Activated CD4-positive, alpha-beta T cell treated with anti-CD3 and anti-CD28 coated beads for 24 hours (primary cell): ENCODE measurements around the gene SCP2D1.
"Not testable (repeated sequence)": the region's sequence is repeated elsewhere in the genome, so short reads cannot be mapped to it uniquely, and the experiment has no call there.

Source experiments
- DNase-seq, 2 donors: peaks; one replicate each; pipeline ENCODE4 v3.0.0-alpha.2; 2020; ENCODE audit warnings: low read depth in 2 of 2

The SCP2D1 gene

DNA sequence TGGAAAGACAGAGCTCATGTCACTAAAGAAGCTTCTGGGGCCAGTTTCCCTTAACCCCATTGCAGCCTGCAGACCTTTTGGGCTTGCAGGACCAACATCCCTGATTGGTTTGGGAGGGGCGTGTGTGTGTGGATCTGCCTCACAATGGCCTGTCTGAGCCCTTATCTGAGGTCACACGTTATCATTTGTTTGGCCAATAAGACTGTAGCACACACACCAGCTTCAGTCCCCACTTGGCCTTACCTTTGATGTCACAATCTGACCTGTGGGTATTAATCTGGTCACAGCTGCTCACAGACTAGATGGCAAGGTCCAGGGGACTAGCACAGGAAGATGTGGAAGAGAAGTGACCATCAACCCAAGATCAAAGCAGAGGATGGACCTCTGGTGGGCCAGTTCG is at the start of gene SCP2D1:
TSS of gene SCP2D1 (plus strand) at position 301 of the 400 bp plus-strand sequence. CDS start at position 334, 33 bp downstream.
- DNase-seq = no peak

DNA sequence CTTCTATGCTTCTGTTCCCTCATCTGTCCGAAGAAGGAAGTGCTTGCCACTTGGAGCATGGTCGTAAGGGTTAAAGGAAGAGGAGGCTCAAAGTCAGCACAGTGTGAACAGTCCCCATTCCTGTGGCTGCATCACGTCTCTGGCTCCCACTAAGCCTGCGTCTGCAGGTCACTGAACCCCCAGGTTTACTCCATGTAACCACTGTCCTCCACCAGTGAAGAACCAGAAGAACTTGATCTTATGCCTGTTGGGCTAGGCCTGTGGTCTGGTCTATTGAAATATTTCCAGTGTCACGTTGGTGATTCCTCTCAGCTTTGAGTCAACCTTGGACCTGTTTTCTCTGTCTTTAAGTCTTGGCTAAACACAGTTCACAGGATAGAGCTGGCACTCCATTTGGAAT is 45.9 kb upstream of the SCP2D1 start:
- no peak for DNase-seq

DNA sequence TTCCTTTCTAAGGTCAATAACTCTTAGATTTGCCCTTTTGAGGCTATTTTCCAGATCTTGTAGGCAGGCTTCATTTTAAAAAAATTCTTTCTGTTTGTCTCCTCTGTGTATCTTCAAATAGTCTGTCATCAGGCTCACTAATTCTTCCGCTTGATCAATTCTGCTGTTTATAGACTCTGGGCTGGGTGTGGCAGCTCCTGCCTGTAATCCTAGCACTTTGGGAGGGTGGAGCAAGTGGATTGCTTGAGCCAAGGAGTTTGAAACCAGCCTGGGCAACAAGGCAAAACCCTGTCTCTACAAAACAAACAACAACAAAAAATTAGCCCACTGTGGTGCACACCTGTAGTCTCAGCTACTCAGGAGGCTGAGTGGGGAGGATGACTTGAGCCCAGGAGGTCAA is 40.0 kb upstream of the SCP2D1 start:
- no peak for DNase-seq

DNA sequence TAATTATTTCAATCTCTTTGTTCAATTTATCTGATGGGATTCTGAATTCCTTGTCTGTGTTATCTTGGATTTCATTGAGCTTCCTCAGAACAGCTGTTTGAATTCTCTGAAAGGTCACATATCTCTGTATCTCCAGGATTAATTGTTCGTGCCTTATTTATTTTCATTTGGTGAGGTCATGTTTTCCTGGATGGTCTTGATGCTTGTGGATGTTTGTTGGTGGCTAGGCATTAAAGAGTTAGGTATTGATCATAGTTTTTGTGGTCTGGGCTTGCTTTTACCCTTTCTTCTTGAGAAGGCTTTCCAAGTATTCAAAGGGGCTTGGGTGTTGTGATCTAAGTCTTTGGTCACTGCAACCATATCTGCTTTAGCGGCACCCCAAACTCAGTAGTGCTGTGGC is 39.4 kb upstream of the SCP2D1 start:
- DNase-seq = no peak

DNA sequence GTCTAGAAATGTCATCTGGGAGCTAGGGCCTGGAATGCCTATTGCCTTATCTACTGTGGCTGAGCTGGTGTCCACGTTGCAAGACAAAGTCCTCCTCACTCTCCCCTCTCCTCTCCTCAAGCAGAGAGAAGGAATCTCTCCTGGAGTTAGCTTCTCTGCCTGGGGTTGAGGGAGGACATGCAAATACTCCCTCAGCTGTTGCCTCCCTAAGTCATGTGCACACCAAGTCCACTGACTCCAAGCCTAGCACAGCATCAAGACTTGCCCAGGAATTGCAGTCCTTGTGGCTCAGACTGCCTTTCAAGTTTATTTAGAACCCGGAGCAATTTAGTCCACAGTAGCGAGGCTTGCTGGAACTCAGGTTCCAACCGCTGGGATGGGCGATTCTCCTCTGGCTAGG is 38.0 kb upstream of the SCP2D1 start:
- no peak for DNase-seq

DNA sequence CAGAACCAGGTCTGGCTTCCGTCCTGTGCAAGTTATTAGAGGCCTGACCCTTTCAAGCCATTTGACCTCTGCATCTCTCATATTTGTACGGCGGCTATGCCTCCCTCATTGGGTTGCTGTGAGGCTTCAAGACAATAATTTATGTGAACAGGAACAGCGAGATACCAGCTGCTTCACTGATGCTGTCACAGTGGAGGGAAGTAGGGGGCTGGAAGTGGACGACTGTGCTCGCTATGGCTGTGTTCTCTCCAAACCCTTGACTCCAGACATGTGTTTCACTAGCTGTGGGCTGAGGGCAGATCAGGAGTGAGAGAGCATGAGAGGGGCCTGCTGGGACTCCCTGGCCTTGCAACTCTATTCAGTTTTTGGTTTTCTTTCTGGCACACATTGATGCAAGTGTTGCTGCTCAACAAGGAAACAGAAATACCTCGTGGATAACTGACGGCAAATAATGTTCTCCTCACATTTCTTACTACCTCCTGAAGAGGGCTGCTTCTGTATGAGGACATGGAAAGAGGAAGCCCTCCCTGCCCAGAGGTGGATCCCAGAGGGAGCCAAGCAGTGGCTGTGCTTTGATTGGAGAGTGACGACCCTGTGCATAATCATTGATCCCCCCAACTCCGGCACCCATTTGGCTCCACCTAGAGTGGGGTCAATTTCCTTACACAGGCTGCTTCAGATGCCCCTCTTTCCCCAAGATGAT is 34.7 kb upstream of the SCP2D1 start:
- DNase-seq = no peak

DNA sequence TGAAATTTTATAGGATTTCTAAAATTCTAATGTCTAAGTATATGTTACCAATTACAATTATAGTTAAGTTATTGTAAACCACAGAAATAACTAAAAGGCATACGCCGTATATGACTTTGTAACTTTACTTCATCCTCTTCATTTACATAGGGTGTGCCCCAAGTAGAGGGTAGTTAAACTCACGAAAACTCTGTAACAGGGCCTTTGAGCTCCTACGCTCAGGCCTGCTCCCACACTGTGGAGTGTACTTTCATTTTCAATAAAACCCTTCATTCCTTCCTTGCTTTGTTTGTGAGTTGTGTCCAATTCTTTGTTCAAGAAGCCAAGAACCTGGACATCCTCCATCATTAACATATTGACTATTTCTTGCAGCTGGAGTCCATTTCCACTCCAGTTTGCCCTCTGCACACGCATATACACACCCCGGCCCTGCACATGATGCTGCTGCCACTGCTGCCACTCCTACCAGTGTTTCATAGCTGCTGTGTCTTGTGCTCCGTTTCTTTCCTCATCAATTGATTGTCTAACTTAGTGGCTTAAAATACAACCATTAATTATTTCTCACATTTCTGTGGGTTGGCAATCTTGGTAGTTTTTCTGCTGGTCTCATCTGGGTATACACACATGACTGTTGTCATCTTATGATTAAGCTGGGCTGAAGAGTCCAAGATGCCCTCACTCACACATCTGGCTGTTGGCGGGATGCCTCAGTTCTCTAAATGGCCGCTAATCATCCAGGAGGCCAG is 33.0 kb upstream of the SCP2D1 start:
- DNase-seq = no peak

DNA sequence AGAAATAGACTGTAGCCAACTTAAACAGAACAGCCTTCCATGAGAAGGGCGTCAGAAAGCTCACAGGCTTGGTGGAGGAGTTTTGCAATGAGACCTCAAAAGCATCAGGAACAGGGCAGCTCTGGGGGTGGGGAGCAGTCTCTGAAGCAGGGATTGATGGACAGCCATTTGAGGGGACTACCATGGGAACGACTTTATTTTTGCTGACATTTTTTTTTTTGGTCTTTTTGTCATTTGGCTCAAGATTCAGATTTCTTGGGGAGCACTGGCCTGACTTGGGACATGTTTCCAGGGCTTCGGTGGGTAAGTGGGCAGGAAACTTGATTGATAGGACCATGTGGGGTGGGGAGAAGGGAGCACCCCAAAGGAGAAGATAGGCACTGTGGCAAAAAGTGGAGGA is 32.1 kb upstream of the SCP2D1 start:
- no peak for DNase-seq

DNA sequence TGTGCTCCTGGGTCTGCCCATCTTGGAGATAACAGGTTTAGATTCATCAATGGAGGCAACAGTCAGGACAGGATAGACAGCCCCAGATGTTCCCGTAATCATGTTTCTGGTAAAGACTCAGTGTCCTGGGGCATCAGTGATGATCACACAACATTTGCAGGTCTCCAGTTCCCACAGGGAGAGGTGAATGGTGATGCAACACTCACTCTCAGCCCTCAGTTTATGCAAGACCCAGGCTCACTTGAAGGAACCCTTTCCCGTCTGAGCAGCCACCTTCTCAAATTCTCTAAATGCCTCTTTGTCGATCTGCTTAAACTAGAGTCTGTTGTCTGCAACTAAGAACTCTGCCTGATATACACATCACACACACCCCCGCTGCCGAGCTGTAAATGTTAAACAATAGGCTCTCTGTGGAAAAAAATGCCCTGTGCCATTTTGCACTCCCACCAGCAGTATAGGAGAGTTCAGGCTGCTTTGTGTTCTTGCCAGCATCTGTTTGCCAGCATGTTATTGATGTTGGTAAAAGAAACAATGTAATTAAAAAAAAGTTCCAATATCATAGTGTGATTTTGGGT is 30.1 kb upstream of the SCP2D1 start:
- no peak for DNase-seq

DNA sequence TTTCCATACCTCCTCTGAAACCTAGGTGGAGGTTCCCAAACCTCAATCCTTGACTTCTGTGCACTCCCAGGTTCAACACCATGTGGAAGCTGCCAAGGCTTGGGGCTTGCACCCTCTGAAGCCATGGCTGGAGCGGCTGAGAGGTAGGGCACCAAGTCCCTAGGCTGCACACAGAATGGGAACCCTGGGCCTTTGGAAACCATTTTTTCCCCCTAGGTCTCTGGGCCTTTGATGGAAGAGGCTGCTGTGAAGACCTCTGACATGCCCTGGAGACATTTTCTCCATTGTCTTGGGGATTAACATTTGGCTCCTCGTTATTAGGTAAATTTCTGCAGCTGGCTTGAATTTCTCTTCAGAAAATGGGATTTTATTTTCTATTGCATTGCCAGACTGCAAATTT is 26.5 kb upstream of the SCP2D1 start:
- not testable (repeated sequence) for DNase-seq

DNA sequence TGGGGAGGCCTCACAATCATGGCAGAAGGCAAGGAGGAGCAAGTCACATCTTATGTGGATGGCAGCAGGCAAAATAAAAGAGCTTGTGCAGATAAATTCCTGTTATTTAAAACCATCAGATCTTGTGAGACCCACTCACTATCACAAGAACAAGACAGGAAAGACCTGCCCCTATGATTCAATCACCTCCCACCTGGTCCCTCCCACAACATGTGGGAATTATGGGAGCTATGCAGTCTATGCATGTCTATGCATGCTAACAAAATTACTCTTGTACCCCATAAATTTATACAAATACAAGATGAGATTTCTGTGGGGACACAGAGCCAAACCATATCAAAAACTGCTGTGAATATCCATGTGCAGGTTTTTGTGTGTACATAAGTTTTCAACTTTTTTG is 25.6 kb upstream of the SCP2D1 start:
- DNase-seq = no peak

DNA sequence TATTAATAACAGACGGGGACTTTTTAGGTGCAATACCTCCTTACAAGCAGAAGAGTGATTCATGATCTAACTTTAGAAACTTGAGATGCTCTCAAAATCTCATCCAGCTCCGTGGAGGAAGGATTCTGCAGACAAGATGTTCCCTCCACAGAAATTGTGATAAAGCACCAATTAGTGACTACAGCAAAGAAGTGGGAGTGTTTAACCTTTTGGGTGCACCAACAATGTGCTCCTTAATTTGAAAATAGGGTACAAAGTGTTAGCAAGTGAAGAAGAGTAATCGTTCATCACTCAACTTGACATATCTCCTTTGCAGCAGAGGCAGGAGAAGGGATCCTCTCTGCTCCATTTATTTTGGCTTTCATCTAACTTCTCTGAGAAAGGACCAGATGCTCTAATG is 22.8 kb upstream of the SCP2D1 start:
- no peak for DNase-seq

DNA sequence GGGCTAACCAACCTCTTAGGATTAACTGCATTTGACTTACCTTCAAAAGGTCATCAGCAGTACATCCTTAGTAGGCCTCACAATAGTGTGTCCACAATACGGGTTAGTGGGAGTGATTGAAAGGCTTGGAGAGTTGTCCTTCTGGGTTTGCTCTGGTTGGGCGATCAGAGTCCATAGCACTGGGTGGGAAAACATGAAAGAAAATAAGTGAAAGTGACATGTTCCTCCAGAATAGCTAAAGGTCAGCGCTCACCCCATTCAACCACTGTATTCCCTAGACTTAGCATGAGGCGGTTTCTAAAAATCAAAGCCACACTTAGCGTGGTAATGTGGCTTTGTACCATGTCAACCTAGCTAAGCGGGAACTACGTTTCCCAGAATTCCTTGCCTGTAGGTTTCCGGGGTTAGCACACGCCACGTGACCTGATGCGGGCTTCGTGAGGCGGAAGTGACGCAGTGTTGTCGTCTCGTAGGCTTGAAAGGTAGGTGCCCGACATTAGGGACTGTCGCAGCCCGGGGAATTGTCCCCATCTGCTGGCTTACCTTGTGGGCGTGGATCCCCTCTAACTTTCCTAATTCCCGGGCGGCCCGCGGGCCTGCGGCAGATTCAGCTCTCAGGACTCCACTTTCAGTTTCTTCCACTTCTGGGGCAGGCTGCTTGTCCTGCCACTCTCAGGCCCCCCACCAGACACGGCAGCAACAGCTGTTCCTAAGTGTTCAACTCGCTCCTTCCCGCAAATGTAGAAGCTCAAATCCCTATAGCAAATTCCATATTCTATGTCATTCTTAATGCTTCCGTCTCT is 19.8 kb upstream of the SCP2D1 start:
- DNase-seq = peak; percentile 66 to 69

DNA sequence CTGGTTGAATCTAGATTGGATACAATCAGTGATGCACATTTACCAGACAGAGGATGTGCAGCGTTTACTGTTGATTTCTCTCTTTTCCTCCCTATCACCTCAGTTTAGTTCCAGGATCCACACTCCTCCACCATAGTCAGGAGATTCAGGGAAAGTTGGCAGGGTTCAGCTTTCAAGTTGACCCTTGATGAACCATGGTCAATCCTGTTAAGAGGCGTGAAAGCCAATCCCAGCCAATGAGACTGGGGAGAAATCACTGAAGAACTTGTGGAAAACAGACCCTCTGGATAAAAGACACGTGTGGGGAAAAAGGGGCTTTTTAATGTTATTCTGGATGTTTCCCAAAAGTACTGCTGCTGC is 19.2 kb upstream of the SCP2D1 start:
- no peak for DNase-seq

DNA sequence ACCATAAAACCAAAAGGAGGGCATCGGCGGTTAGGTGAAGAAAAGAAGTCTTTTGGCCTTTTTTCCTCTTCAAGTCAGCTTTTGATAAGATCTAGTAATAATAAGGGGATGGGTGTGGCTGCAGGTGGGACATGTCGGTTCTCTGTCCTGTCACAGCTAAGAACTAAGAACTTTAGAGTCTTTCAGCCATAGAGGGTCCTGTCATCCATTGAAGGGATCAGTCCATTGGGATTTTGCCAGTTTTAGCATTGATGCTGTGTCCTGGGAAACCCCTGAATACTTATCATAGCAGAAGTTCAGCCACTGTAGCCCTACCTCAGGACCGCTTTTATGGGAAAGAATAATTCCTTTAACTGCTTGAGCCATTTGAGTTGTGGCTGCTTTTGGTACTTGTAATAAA is 18.2 kb upstream of the SCP2D1 start:
- DNase-seq = no peak

DNA sequence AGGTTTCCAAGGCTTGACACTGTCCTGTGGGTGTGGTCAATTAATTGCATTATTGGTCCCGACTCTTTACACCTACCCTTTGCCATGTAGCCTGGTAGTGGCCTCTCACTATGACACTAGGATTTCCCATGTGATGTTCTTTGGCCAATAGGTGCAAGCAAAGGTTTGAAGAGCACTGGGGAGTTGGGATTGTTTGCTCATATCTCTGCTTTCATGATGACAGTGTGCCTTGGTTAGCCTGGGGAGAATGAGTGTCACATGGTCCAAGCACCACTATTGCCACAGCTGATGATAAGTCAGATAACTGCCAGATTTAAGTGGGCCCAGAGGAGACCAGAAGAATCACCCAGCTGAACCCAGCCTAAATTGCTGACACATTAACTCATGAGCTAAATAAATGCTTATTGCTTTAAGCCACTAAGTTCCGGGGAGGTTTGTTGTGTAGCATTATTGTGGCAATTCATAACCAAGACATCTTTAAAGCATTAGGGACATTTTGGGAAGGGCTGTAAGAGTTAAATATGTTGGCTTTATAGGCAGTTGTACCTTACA is 17.2 kb upstream of the SCP2D1 start:
- no peak for DNase-seq

DNA sequence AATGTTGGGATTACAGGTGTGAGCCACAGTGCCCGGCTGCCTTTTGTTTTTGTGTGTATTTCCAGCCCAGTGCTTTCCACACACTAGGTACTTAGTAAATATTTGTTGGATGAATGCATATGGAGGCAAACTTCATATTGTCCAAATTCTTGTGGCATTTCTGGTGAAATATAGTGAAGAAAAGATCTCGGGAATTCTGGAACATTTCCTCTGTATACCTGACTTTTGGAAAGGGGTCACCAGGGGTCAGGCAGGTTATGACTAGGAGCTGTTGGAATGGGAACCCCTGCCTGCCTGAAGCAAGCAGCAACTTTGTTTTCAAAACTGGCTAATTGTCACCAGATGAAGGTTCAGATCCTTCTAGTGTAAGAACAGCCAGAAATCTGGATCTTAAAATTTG is 12.1 kb upstream of the SCP2D1 start:
- no peak for DNase-seq

DNA sequence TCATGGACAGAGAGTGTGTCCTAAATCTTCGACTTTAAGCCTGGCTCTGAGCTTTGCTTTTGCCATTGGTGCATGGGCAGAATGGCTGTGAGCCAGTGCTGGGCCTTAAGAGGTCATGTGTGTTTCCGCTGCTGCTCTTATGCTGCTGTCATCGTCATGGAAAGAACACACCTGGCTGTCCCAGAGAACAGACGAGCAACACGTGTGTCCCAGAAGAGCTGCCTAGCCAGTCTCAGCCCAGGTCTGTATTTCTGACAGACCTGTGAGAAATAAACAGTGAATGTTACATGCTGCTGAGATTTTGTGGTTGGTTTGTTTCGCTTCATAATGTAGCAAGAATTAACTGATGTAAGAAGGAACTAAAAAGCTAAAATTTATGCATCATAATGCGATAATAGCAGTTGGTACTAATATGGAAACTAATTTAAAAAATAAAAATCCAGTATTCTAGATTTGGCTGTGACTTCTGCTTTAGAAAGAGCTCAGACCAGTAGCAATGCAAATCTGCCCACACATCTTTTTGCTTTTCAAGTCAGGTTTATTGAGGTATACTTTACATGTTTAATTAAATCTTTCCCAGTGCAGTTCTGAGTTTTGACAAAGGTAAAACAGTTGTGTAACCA is 11.5 kb upstream of the SCP2D1 start:
- DNase-seq = no peak

DNA sequence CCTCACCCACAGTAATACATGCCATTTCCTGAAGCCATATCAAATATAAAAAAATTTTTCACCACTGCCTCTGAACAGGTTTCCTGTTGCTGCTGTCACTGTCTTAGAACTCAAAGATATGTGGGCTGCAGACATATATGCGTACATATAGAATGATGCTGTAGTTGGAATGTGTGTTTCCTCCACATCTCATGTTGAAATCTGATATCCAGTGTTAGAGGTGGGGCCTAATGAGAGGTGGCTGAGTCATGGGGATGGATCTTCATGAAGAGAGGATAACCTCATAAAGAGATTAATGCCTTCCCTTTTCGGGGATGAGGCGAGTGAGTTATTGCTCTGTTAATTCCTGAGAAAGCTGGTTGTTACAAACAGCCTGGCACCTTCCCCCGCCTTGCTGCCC is 7.7 kb upstream of the SCP2D1 start:
- DNase-seq = no peak

DNA sequence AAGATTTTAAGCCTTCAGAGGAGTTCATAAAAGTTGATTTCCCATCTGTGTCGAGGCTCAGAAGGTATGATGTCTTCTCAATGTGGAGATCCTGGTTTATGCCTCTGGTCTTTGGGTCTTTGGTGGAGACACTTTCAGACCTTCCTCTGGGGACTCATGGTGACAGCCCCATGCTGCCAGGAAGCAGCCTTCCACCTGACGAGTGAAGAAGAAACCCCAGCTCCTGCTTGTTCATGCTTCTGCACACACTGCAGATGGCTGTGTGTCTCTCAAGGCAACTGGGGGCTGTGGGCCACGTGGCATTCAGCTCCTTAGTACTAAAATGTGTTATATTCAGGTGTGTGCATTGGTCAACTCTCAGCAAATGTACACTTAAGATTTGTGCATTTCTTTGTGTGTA is 4.9 kb upstream of the SCP2D1 start:
- no peak for DNase-seq

DNA sequence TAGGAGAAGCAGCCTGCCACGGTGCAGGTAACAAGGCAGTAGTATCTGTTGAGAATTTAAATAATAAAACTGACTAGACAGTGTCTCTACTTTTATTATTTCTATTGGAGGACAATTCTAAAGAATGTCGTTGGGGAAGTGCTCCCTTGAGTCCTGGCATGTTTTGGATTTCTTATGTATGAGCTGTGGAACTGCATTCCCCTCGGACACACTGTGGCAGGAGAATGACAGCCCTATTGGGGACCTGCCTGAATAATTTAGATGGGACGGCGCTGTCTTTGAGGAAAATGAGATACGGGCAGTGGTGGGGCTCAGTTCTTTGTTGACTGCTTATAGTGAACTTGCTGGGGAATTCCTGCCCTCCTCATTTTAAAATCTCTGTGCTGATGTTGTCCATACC is 2.4 kb upstream of the SCP2D1 start:
- no peak for DNase-seq

DNA sequence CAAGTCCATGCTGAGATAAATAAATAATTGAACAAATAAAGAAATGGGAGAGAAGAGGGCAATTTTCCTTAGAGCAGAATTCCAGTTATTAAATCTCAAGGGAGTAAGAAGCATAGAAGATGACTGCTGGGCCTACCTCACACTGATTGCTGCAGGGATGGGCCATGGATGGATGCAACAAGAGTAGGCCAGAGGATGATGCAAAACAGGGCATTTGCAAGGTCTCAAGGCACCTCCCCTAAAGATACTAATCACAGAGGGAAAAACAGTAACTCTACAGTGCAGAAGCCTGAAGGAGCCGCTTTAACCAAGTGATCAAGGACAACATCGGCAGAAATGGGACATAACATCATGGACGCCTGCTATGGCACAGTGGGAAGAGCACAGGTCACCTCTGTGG is 1.7 kb upstream of the SCP2D1 start:
- no peak for DNase-seq
